Measurements from ENCODE around the gene IGLL1.

DNA sequence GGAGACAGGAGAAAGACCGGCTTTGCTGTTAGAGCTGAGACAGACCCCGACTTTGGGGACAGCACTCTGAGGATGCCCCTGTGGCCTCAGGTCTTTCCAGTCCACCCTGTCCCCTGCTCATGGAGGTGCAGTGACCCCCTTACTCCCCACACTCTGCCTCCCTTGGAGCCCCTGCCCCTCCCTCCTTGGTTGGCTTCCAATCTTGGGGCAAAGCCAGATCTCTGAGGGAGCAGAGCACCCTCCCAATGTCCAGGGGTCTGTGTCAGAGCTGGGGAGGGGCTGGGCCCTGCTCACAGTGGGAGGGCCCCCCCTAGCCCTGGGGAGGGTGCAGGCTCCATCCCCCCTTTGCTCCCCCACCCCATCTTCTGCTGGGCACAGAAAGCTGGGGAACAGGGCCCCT is 50.0 kb downstream of the IGLL1 start:
- TF ChIP-seq, protein P1, sequence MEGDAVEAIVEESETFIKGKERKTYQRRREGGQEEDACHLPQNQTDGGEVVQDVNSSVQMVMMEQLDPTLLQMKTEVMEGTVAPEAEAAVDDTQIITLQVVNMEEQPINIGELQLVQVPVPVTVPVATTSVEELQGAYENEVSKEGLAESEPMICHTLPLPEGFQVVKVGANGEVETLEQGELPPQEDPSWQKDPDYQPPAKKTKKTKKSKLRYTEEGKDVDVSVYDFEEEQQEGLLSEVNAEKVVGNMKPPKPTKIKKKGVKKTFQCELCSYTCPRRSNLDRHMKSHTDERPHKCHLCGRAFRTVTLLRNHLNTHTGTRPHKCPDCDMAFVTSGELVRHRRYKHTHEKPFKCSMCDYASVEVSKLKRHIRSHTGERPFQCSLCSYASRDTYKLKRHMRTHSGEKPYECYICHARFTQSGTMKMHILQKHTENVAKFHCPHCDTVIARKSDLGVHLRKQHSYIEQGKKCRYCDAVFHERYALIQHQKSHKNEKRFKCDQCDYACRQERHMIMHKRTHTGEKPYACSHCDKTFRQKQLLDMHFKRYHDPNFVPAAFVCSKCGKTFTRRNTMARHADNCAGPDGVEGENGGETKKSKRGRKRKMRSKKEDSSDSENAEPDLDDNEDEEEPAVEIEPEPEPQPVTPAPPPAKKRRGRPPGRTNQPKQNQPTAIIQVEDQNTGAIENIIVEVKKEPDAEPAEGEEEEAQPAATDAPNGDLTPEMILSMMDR (IDR thresholded peaks at IDR 0.05): no peak
- TF ChIP-seq POLR2A (IDR thresholded peaks at IDR 0.05): no peak

All from adrenal gland (tissue), 5 donors.